ENCODE measurements around the gene TRPM1.

Gene TRPM1

DNA sequence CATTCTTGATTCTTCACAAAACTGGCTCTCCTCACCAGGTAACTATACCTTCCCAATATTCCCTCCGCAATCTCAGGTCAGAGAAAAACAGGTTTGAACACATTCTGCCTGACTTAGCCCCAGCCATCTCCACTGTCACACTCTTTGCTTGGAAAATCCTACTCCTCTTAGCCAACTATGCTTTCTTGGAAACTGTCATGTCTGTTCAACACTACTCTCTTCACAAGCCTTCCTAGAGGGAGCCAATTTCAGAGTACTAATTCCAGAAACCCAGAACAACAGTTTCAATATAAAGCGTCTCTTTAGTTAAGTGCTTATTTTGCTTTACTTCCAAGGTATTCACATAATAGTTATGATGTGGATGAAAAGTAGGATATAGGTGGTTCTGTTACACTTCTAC is 131.8 kb downstream of the TRPM1 start:
- no peak for DNase-seq (ENCODE audit: low spot score)

DNA sequence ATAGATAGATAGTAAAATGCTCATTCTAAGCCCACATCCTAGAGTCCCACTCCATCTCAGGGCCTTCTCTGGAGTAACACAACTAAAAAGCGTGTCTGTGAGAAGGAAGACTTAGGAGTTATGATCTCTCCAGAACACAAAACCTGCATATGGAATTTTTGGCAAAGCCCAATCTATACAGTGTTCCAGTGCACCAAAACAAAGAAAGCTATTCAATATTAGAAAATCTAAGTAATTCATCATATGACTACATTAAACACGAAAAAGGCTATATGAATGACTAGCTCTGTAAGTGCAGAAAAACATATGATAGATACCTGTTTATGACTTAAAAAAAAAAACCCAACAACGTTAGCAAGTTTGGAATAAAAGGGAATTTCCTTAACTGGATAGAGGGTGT is 137.8 kb downstream of the TRPM1 start:
- DNase-seq (ENCODE audit: low spot score), result no peak

DNA sequence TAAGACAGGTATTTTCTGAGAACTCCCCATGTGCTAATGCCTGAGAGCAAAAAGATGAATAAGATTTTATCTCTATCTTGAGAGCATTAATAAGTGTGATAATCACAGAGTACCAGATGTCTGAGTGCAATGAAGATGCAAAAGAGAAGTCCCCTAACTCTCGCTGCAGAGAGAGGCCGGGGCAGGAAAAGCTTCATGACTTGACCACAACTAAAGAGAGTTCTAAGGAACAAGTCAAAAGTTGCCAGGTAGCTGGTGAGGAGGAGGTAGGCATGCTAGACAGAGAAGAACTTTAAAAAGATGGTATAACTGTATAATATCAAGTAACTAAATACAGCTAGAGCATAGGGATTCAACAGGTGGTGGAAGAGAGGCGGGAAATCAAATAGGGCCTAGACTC is 138.9 kb downstream of the TRPM1 start:
- DNase-seq (ENCODE audit: low spot score), result no peak

DNA sequence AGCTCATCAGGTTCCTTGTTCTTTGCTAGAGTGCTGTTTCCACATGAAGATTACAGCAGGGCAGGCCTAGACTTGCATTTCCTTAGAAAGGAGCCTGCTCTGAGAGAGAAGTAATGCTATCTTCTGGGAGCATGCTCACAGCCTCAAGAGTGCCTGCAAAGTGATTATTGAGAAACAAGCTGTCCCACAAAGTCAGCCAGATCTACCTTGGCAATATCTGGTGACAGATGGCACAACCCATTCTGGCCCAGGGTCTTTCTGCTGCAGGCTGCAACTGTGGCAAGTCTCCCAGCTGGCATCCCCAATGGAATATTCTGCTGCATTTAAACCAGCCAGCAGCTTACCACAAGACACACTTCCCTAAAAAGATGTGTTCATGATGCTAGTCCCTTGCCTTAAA is 139.4 kb downstream of the TRPM1 start:
- DNase-seq (ENCODE audit: low spot score), result peak; percentile 51

DNA sequence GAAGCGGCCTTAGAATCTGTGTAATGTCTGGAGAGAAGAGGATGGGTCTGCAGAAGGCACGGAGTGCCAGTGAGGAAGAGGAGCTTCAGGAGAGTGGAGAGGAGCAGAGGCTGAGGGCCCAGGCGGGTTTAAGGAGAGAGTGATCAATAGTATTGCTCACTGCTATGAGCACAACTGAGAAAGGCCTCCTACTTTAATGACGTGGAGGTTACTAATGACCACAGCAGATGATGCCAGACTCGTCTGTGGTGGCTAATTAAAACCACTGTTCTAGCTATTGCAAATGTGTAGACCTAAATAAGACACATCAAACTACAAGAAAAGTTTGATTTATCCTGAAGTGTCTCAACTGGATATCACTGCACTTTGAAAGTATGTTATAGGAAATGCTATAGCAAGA is 143.3 kb downstream of the TRPM1 start:
- no peak for DNase-seq (ENCODE audit: low spot score)

DNA sequence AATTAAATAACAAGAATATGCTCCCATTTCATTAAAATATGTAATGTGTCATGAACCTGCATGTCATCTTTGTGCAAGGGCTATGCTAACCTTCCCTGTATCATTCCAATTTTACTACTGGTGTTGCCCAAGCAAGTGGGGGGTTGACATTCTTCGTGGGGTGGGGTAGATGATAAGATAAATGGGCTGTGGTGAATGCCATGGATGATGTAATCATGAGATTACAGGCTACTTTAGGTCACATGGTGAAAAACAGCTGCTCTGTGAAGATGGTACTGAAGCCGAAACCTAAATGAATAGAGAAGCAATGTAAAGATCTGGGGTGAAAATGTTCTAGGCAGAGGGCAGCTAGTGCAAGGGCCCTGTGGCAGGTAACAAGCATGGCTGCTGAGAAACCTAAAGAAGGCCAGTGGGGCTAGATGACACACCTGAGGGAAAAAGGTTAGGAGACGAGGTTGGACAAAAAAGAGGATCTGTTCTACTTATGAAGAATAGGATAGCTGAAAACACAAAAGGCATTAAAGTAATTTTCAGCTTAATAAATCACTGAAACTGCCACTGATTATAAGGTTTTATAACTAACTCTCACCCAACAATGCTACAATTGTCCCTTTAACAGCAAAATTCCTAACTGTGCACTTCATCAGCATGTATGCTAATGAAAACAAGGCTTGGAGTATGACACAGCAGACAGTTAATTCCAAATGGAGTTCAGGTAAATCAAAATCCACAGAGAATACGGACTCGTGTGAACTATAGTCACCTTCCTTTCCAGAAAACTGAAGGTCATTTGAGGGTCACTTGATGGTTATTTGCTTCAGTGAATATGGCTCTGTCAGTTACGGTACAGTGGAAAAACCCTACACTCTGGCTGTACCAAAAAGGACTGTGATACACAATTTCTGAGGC is 145.1 kb downstream of the TRPM1 start:
- DNase-seq (ENCODE audit: low spot score), result no peak

DNA sequence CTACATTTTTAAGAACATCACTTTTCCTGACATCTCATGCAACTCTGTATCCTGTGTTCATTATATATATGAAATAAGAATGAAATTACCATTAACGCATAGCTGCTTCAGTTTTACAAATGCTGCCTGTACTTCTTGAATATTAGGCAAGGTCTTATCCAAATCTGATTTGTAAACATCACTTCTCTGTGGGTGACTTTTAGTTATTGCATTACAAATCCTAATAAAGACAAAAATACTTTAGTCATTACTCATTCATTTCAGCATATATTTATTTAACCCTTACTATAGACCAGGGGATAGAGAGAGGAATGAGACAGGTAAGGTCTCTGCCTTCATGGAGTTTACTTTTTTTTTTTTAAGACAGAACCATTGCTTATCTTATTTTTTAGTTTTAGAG is 146.9 kb downstream of the TRPM1 start:
- no peak for DNase-seq (ENCODE audit: low spot score)

DNA sequence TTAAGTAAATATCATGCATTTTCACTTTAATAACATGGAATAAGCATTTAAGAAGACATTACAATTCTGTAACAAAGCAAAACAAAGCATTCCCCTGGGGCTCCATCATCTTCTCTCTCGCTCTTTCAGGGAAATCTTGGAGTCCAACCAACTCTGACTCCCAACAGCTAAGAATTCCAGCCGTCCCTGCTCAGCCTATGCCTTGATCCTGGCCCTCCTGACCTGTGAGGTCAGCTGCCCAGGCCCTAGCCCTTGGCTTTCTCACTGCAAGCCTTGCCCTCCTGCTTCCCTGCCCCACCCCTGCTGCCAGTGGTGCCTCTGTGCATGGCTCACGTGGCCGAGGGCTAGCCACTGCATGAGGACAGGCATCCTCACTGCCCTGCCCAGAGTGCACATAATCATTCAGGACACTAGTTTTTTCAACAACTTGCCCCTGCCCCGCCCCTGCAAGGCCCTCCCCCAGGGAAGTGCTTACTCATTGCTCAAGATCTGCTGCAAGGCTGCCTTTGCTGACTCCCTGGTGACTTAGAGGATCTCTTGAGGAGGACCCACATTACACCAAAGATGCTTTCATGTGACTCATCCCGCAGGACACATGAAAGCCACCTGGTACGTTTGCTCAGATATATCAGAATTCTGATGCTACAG is 147.7 kb downstream of the TRPM1 start:
- no peak for DNase-seq (ENCODE audit: low spot score)

DNA sequence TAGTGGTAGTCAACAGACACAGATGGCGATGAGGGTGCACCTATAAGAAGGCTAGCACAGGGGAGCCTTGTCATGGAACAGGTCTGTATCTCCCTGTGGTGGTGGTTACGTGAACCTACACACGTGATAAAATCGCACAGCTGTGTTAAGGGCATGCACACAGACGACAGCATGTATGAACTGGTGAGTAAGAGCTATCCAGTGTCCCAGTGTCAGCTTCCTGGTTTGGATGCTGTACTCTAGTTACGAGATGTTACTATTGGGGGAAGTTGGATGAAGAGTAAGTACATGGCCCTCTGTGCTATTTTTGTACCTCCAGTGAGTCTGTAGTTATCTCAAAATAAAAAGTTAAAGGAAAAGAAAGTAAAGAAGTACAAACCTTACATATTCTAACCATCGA is 148.3 kb downstream of the TRPM1 start:
- DNase-seq (ENCODE audit: low spot score), result no peak
